NT2/D1 (cell line): ENCODE measurements around the gene AQP9.

Experiments
- DNase-seq: peaks from one replicate; pipeline ENCODE4 v3.0.0-alpha.2; 2011; ENCODE audit warnings: low read depth, low spot score
- H3K27me3 ChIP-seq: 2 replicates; pipeline ENCODE4 v1.6.0; 2011; ENCODE audit warnings: mild to moderate bottlenecking; ENCODE audit not compliant: insufficient read length, insufficient read depth
- H3K36me3 ChIP-seq: 2 replicates; pipeline ENCODE4 v1.6.1; 2011; ENCODE audit warnings: mild to moderate bottlenecking, low read length, mixed read lengths; ENCODE audit not compliant: insufficient read depth, insufficient read length
- H3K4me1 ChIP-seq: 2 replicates; pipeline ENCODE4 v1.5.1; 2011; ENCODE audit not compliant: insufficient read depth, insufficient read length
- H3K4me3 ChIP-seq: 2 replicates; pipeline ENCODE4 v1.5.1; 2011; ENCODE audit warnings: low read depth; ENCODE audit not compliant: insufficient read length
- H3K9ac ChIP-seq: 2 replicates; pipeline ENCODE4 v1.6.0; 2011; ENCODE audit warnings: low read depth; ENCODE audit not compliant: insufficient read length
- H3K9me3 ChIP-seq: 2 replicates; pipeline ENCODE4 v1.5.1; 2011; ENCODE audit warnings: mild to moderate bottlenecking, low read length; ENCODE audit not compliant: insufficient read depth
- SUZ12 ChIP-seq: IDR thresholded peaks from 2 replicates; pipeline ENCODE4 v1.6.1; 2011; ENCODE audit not compliant: insufficient read length, insufficient read depth; ENCODE audit errors: extremely low read depth
- YY1 ChIP-seq: IDR thresholded peaks from 2 replicates; pipeline ENCODE4 v1.6.1; 2011; ENCODE audit not compliant: insufficient read length, insufficient read depth
- ZNF274 ChIP-seq: IDR thresholded peaks from 2 replicates; pipeline ENCODE4 v1.6.1; 2011; ENCODE audit warnings: mild to moderate bottlenecking, low read depth, low read length

AQP9 gene

DNA sequence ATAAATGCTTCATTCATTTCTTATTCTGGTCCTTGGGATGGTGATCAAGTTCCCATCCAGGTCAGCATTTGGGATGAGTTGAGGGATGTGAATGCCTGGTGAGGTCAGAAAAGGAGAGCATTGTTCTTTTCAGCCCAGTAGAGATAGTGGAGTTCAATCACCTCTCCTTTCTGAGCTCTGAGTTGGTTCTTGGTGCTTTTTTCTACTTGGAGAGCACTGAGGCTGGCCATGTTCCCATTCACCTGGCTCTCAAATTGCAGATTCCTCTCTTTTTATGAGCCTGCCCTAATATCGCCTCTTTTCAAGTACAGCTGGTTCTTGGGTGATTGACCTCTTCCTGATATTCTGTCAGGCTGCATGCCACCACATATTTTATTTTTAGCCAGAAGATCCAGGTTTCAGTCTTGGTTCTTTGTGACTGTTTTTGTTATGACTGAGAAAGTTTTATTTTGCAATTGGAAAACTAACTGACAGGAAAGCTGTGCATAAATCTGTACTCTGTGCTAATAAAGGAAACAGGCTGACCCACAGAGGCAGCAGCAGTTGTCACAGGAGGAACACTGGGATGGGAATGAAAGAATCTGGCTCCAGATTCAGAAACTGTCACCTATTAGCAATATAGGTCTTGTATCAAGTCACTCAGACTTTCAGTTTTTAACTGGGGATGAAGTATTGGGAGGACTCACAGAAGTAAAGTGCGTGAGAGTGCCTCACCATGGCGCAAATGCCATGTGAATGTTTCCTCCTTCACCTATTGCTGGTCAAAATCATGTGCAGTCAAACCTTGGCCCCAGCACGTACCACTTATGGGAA is 10.7 kb downstream of the AQP9 start:
- Histone ChIP-seq H3K4me1 (no peaks in the 10 kb centered on the region), H3K4me3 (no peak overlapping the region), H3K36me3 (no peaks in the 10 kb centered on the region), H3K9me3 (no peaks in the 10 kb centered on the region), H3K27me3 (no peaks in the 10 kb centered on the region), H3K9ac (no peak overlapping the region)
- no peak for DNase-seq
- TF ChIP-seq ZNF274 (no peak), SUZ12 (no peak), YY1 (no peak)

DNA sequence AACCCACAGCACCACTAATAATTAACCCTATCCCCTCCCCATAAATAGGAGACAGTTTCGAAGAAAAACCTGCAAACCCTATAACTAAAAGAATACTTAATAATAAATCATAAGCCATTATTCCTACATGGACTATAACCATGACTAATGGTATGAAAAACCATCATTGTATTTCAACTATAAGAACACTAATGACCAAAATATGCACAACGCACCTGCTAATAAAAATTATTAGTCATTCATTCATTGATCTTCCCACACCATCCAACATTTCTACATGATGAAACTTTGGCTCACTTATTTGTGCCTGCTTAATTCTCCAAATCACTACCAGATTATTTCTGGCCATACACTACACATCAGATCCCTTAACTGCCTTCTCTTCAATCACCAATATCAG is 16.6 kb downstream of the AQP9 start:
- no peaks in the 10 kb centered on the region for H3K9me3 ChIP-seq
- DNase-seq: no peak
- TF ChIP-seq YY1: no peak
- no peak for TF ChIP-seq SUZ12
- TF ChIP-seq ZNF274: no peak
- H3K4me3 ChIP-seq: no peak overlapping the region
- no peaks in the 10 kb centered on the region for H3K27me3 ChIP-seq
- no peak overlapping the region for H3K9ac ChIP-seq
- no peaks in the 10 kb centered on the region for H3K4me1 ChIP-seq
- H3K36me3 ChIP-seq: no peaks in the 10 kb centered on the region

DNA sequence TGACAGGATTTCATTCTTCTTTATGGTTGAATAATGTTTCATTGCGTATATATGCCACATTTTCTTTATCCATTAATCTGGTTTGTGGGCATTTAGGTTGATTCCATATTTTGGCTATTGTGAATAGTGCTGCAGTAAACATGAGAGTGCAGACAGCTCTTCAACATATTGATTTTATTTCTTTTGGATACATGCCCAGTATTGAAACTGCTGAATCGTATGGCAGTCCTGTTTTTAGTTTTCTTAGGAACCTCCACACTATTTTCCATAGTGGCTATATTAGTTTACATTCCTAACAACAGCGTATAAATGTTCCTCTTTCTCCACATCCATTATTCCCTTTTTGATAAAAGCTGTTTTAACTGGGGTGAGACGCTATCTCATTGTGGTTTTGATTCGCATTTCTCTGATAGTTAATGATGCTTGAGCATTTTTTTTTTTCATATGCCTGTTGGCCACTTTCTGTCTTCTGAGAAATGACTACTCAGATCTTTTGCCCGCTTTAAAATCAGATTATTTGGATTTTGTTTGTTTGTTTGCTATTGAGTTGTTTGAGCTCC is 21.7 kb downstream of the AQP9 start:
- no peaks in the 10 kb centered on the region for H3K9me3 ChIP-seq
- DNase-seq: no peak
- no peak for TF ChIP-seq ZNF274
- TF ChIP-seq SUZ12: no peak
- no peak for TF ChIP-seq YY1

DNA sequence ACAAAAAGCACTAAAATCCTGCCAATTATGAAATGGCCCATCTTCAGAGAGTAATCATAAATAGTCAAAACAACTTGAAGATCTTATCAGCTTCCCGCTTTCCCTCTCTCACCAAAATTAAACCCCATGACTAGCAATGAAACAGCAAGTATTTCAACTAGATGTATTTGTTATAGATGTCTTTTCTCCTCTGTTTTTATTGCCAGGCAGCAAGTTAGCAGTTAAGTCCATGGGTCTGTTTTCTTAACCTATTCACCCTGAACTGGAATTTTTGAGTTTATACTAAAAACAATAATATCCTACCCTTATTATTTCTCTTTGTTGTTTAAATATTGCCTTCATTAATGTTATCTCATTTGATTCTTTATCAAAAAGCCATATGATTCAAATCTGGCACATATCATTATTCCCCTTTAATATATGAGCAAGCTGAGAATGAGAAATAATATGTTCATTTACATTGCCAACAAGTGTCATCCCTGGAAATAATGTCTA is 23.3 kb downstream of the AQP9 start:
- no peaks in the 10 kb centered on the region for H3K9me3 ChIP-seq
- no peak for DNase-seq
- no peaks in the 10 kb centered on the region for H3K27me3 ChIP-seq
- H3K36me3 ChIP-seq: no peaks in the 10 kb centered on the region
- TF ChIP-seq SUZ12 (no peak), YY1 (no peak), ZNF274 (no peak)
- H3K4me1 ChIP-seq: no peaks in the 10 kb centered on the region
- H3K9ac ChIP-seq: no peak overlapping the region
- no peak overlapping the region for H3K4me3 ChIP-seq

More for the DNA sequence above, 21.7 kb downstream of the AQP9 start:
- no peak overlapping the region for H3K4me3 ChIP-seq
- H3K27me3 ChIP-seq: no peaks in the 10 kb centered on the region
- H3K9ac ChIP-seq: no peak overlapping the region
- H3K36me3 ChIP-seq: no peaks in the 10 kb centered on the region
- H3K4me1 ChIP-seq: no peaks in the 10 kb centered on the region

DNA sequence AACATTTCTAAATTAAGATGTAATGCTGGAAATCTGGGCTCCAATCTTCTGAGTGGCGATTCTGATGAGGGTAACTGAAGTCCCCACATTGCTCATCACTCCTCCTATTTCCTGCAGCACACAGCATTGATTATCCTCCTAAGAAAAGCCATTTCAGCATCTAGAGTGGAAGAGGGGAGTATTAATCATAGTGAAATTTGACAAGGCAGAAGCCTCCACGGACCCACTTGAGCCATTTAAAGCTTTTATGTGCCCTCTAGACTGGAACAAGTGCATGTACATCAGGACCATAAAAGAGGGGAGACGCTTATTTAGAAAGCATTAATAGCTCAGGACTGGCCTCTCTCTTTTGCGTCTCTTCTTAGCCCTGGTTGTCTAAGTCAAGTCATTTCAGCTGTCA is 25.8 kb downstream of the AQP9 start:
- Histone ChIP-seq H3K4me1 (no peaks in the 10 kb centered on the region), H3K9ac (no peak overlapping the region), H3K9me3 (no peaks in the 10 kb centered on the region), H3K4me3 (no peak overlapping the region), H3K27me3 (no peaks in the 10 kb centered on the region), H3K36me3 (no peaks in the 10 kb centered on the region)
- TF ChIP-seq SUZ12 (no peak), ZNF274 (no peak), YY1 (no peak)
- DNase-seq: no peak

DNA sequence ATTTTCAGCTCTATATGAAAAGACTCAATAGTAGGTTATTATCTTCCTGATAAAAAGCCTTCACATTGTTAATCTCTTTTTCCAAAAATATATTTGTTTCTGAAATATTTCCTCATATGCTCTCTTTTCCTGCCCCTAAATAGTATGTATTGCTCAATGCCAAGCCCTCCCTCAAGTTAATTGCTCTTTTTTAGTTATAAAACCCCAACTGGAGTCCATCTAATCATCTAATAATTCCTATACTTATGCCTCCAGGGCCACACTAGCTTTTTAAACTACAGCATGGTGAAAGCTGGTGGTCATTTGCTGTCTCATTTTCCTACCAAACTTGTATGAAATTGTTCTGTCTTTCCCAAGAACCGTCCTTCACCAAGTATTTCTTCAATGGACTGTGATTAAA is 26.7 kb downstream of the AQP9 start:
- Histone ChIP-seq H3K4me1 (no peaks in the 10 kb centered on the region), H3K27me3 (no peaks in the 10 kb centered on the region), H3K36me3 (no peaks in the 10 kb centered on the region), H3K9ac (no peak overlapping the region), H3K9me3 (no peaks in the 10 kb centered on the region), H3K4me3 (no peak overlapping the region)
- TF ChIP-seq YY1 (no peak), SUZ12 (no peak), ZNF274 (no peak)
- DNase-seq: no peak

DNA sequence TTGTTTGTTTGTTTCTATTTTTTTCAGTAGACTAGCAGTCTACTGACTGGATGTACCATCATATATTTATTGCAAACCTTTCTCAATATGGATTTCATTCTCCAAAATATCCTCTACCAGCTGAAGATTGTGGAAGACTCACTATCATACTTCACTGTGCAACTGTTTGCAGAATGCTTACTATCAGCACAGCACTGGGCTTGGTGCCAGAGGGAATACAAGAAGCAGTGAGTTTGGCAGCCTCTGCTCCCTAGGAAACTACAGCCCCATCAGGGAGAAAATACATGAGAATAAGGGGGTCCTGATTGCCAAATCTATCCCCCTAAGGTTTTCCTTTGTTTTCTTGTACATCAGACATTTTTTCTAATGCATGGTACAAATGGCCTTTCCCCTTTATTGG is 27.5 kb downstream of the AQP9 start:
- no peak overlapping the region for H3K4me3 ChIP-seq
- DNase-seq: no peak
- no peaks in the 10 kb centered on the region for H3K4me1 ChIP-seq
- TF ChIP-seq SUZ12 (no peak), ZNF274 (no peak), YY1 (no peak)
- H3K27me3 ChIP-seq: no peaks in the 10 kb centered on the region
- H3K36me3 ChIP-seq: no peaks in the 10 kb centered on the region
- H3K9ac ChIP-seq: no peak overlapping the region
- H3K9me3 ChIP-seq: no peaks in the 10 kb centered on the region
